Esophagus squamous epithelium (tissue), 5 donors: ENCODE measurements around the gene BAIAP2. TPM values are rescaled to one million over a fixed set of nuclear protein-coding genes. Genes with fewer than 3 reads are reported as not detected.

Source experiments
- DNase-seq: peaks from one replicate; lab custom pipeline; 2025; lab: John Stamatoyannopoulos, UW
- H3K27ac ChIP-seq, 4 donors: fragments of 200-600 bp; sonication (generic); one replicate each; pipeline ENCODE4 v1.5.1; 2016 to 2019; ENCODE audit warnings: mild to moderate bottlenecking in 1 of 4
- H3K27me3 ChIP-seq, 4 donors: fragments of 200-600 bp; sonication (generic); 1 replicate in 3 of 4; 2 replicates in 1 of 4; pipeline versions ENCODE4 v1.5.1 to v1.6.0; 2017 to 2021; ENCODE audit warnings: antibody characterized with exemption in 1 of 4
- H3K36me3 ChIP-seq, 3 donors: fragments of 200-600 bp; sonication (generic); one replicate each; pipeline ENCODE4 v1.5.1; 2016 to 2019
- H3K4me1 ChIP-seq, 3 donors: fragments of 200-600 bp; sonication (generic); one replicate each; pipeline ENCODE4 v1.5.1; 2017 to 2019
- H3K4me3 ChIP-seq, 4 donors: fragments of 200-600 bp; sonication (generic); 1 replicate in 3 of 4; 2 replicates in 1 of 4; pipeline ENCODE4 v1.5.1; 2016 to 2019; ENCODE audit warnings: mild to moderate bottlenecking in 2 of 4, moderate library complexity in 1 of 4
- H3K9me3 ChIP-seq, 3 donors: fragments of 200-600 bp; sonication (generic); one replicate each; pipeline ENCODE4 v1.5.1; 2016 to 2019
- POLR2A ChIP-seq, 4 donors: fragments of 450-650 bp; IDR thresholded peaks; one replicate each; pipeline ENCODE4 v1.6.1; 2017; ENCODE audit warnings: antibody characterized with exemption in 4 of 4, mild to moderate bottlenecking in 4 of 4, moderate library complexity in 3 of 4
- WGBS, 2 donors: methylation state at CpG; one replicate each; pipeline ENCODE4 v1.1.5; 2018; 5-methylcytosine and 5-hydroxymethylcytosine counted together
- intact Hi-C: fragments of 100-400 bp; cut with DNase I; formaldehyde crosslinking; loops from one replicate; pipeline ENCODE4 v1.15.0; 2022
- total RNA-seq, 4 donors: library from RNA; depleted of rRNA; stranded (reverse); fragments of >200 nt; gene quantifications; one replicate each; pipeline ENCODE4 v1.1.0, GENCODE V29; 2016
- TF ChIP-seq, protein P1 (sequence below), 6 experiments: fragments of 450-650 bp in 4 of 6; fragments of 200-600 bp in 2 of 6; sonication (generic) in 2 of 6; IDR thresholded peaks; one replicate each; pipeline ENCODE4 v1.5.1; 2016 to 2019; ENCODE audit warnings: antibody characterized with exemption in 6 of 6, mild to moderate bottlenecking in 4 of 6, moderate library complexity in 4 of 6
- donor health status: DM: yes; HTN: yes; CAD: no.

Gene BAIAP2
- total RNA-seq, 4 donors from 2014 or later, result 87.8 to 175 (median 105) TPM

DNA sequence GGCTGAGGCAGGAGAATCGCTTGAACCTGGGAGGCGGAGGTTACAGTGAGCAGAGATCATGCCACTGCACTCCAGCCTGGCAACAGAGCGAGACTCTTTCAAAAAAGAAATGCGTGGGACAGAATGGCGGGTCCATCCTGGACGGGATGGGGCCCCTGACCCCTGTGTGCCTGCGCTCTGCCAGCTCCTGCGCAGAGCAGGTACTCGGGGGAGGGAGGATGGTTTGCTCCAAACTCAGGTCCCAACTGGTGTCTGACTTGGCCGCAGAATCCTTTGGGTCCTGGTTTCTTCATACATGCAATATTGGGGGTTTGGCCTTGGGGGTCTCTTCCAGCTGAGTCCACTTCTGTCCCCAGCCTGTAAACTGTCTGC, 33.0 kb upstream of the BAIAP2 start:
- WGBS, 2 donors, result 63 to 86% methylated on average over 5 to 10 of the region's 10 CpGs
- Histone ChIP-seq H3K36me3 (peaks cover 13 to 38% (median 29%) of the 10 kb centered on the region in 3 donors), H3K9me3 (no peaks in the 10 kb centered on the region), H3K4me3 (no peak overlapping the region), H3K27ac (no peak overlapping the region), H3K4me1 (peaks cover 17 to 39% (median 23%) of the 10 kb centered on the region in 3 donors), H3K27me3 (peaks cover 0 to 41% (median 10%) of the 10 kb centered on the region in 4 donors)
- no peak for DNase-seq
- TF ChIP-seq, protein P1, sequence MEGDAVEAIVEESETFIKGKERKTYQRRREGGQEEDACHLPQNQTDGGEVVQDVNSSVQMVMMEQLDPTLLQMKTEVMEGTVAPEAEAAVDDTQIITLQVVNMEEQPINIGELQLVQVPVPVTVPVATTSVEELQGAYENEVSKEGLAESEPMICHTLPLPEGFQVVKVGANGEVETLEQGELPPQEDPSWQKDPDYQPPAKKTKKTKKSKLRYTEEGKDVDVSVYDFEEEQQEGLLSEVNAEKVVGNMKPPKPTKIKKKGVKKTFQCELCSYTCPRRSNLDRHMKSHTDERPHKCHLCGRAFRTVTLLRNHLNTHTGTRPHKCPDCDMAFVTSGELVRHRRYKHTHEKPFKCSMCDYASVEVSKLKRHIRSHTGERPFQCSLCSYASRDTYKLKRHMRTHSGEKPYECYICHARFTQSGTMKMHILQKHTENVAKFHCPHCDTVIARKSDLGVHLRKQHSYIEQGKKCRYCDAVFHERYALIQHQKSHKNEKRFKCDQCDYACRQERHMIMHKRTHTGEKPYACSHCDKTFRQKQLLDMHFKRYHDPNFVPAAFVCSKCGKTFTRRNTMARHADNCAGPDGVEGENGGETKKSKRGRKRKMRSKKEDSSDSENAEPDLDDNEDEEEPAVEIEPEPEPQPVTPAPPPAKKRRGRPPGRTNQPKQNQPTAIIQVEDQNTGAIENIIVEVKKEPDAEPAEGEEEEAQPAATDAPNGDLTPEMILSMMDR (IDR thresholded peaks at IDR 0.05), result no peak
- intact Hi-C loops, result no loop called here

DNA sequence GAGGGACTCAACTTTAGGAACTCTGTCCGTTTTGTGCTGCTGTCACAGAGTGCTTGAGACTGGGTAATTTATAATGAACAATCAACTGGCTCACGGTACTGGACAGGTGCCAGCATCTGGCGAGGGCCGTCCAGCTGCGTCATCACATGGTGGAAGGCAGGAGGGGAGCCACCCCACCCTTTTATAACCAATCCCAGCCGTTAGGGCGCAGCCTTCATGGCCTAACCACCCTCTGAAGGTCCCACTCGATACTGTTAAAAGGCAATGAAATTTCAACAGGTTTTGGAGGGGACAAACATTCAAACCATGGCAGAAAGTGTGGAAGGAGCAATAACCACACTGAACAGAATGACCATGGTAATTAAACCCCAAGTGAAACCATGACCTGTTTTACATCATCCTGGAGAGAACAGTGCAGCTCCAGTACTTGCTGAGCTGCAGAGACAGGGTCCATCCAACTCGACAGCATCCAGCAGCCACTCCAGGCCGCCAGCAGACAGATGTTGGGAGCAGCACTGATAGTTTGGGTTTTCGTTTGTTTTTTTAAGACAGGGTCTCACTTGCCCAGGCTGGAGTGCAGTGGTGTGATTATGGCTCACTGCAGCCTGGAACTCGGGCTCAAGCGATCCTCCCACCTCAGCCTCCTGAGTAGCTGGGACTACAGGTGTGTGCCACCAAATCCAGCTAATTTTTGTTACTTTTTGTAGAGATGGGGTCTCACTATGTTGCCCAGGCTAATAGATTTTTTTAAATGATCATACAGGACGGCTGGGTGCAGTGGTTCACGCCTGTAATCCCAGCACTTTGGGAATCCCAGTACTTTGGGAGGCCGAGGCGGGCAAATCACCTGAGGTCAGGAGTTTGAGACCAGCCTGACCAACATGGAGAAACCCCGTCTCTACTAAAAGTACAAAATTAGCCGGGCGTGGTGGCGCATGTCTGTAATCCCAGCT, 32.3 kb upstream of the BAIAP2 start:
- WGBS, 2 donors, result 36 to 49% methylated on average over 13 to 14 of the region's 21 CpGs
- intact Hi-C loops, result no loop called here
- no peak for DNase-seq

DNA sequence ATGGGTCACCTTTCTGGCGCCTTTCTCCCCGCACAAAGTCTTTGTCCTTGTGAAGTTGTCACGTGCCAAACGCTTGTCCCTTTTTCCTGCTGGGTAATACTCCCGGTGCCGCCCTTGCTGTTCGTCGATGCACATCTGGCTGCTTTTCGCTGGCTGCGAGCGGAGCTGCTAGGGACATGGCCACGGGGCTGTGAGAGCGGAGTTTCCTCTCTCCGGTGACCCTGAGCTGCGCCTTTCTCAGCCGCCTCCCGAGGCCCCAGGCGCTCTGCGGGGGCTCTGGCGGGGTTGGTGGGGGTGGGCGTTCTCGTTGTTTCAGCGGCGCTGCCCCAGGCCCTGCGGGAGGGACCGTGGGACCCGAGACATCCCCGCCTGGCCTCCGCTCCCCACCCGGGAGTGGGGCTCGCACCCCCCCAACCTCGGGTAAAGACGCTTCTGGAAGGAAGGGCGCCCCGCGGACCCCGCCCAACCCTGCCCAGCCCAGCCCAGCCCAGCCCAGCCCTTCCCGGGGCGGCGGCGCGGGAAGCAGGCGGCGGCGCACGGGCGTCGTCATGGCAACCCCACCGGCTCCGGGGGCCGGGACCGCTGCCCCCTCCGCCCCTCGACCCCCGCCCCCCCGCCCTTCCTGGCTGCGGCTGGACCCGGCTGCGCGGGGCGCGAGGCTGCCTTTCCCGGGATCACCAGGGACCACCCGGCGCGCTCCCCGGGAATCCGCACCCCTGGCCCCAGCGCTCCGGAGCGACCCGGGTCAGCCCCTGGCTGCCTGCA, 31.1 kb upstream of the BAIAP2 start:
- no peak for TF ChIP-seq POLR2A (IDR thresholded peaks at IDR 0.05)
- TF ChIP-seq, protein P1 (IDR thresholded peaks at IDR 0.05), result no peak
- Histone ChIP-seq H3K9me3 (no peaks in the 10 kb centered on the region), H3K4me3 (peak overlapping the region in 3 of 4 donors; percentile 7 to 59 (median 37)), H3K36me3 (peaks cover 0 to 19% (median 11%) of the 10 kb centered on the region in 3 donors), H3K27me3 (peaks cover 0 to 42% (median 10%) of the 10 kb centered on the region in 4 donors), H3K27ac (no peak overlapping the region), H3K4me1 (peaks cover 17 to 39% (median 23%) of the 10 kb centered on the region in 3 donors)
- WGBS, 2 donors, result 6 to 11% methylated on average over 5 to 7 of the region's 72 CpGs
- no peak for DNase-seq
- intact Hi-C loops, result no loop called here

More for the DNA sequence above, 32.3 kb upstream of the BAIAP2 start:
- no peak overlapping the region for H3K4me3 ChIP-seq
- H3K4me1 ChIP-seq, result peaks cover 17 to 39% (median 23%) of the 10 kb centered on the region in 3 donors
- TF ChIP-seq, protein P1 (IDR thresholded peaks at IDR 0.05), result no peak
- no peak for TF ChIP-seq POLR2A (IDR thresholded peaks at IDR 0.05)
- peaks cover 7 to 31% (median 22%) of the 10 kb centered on the region in 3 donors for H3K36me3 ChIP-seq
- H3K27ac ChIP-seq, result no peak overlapping the region
- no peaks in the 10 kb centered on the region for H3K9me3 ChIP-seq
- H3K27me3 ChIP-seq, result peaks cover 0 to 42% (median 10%) of the 10 kb centered on the region in 4 donors

DNA sequence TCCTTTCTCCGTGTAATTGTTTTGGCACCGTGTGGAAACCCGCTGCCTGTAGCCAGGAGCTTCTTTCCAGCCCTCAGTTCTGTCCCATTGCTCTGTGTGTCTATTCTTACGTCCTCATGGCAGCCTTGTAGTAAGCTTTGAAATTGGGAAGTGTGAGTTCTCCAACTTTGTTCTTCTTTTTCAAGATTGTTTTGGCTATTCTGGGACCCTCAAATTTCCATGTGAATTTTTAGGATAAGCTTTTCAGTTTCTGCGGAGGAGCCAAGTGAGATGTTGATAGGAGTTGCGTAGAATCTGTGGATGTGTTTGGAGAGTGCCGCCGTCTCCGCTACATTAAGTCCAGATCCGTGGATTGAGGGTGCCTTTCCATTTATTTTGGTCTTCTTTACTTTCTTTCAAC, 28.1 kb upstream of the BAIAP2 start:
- peaks cover 0 to 12% (median 9%) of the 10 kb centered on the region in 3 donors for H3K9me3 ChIP-seq
- DNase-seq, result no peak
- H3K4me3 ChIP-seq, result no peak overlapping the region
- 63 to 66% methylated on average over 10 of the region's 10 CpGs for WGBS, 2 donors
- H3K4me1 ChIP-seq, result peaks cover 15 to 30% (median 20%) of the 10 kb centered on the region in 3 donors
- intact Hi-C loops, result no loop called here
- H3K27ac ChIP-seq, result no peak overlapping the region
- no peaks in the 10 kb centered on the region for H3K36me3 ChIP-seq
- TF ChIP-seq POLR2A (IDR thresholded peaks at IDR 0.05), result no peak
- TF ChIP-seq, protein P1 (IDR thresholded peaks at IDR 0.05), result no peak
- peaks cover 0 to 42% (median 10%) of the 10 kb centered on the region in 4 donors for H3K27me3 ChIP-seq
